SU-DHL-6 (cell line): ENCODE results near the gene COG2.

ENCODE experiments used
- CTCF ChIP-seq: fragments of 200-600 bp; sonication (generic); IDR thresholded peaks from one replicate; pipeline ENCODE4 v1.5.1; 2017; ENCODE audit warnings: antibody characterized with exemption, mild to moderate bottlenecking, low read length, moderate library complexity; ENCODE audit not compliant: insufficient read depth, poor library complexity, severe bottlenecking
- EZH2phosphoT487 ChIP-seq: fragments of 200-600 bp; sonication (generic), shearing (Covaris generic); conservative IDR thresholded peaks from 2 replicates; pipeline ENCODE4 v1.6.1; 2018; ENCODE audit warnings: mild to moderate bottlenecking, antibody characterized with exemption, low read length, moderate library complexity, mixed read lengths

DNA sequence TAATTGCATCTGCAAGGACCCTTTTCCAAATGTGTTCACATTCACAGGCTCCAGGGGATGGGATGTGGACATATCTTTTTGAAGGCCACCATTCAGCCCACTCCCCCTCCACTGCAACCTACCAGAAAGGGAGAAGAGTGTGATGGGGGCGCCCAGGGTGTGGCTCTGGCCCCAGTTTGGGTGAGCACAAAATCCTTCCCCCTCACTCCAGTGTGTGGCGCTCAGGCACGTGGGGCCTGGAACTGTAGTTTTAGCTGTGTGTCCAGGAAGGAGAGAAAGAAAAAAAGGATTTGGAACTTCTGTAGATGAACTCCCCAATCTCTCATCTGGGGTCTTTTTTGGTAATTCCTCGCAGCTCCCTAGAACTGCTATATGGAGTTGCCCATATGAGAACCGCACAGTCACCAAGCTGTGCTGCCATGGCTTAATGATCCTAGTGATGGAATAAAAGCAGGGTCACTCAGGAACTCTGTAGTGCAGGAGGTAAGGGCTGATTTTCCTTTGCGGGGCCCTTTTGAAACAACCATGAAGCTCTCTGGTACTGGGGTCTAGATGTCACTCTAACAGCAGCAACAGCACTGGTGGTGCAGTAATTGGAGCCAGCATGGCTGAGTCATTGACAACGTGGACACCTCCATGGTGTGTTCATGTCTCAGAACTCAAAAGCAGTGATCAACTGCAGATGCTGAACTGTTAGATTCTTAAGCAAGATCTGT lies 54.6 kb downstream of the COG2 start:
- TF ChIP-seq CTCF = no peak
- no peak for TF ChIP-seq EZH2phosphoT487
